ENCODE results near the gene MYOCD. TPM values are rescaled to one million over a fixed set of nuclear protein-coding genes. Genes with fewer than 3 reads are reported as not detected.
"Not testable (repeated sequence)": the region's sequence is repeated elsewhere in the genome, so short reads cannot be mapped to it uniquely, and the experiment has no call there.

Gene MYOCD
- total and polyA plus RNA-seq, 2 donors, result 0.05 to 0.80 TPM

DNA sequence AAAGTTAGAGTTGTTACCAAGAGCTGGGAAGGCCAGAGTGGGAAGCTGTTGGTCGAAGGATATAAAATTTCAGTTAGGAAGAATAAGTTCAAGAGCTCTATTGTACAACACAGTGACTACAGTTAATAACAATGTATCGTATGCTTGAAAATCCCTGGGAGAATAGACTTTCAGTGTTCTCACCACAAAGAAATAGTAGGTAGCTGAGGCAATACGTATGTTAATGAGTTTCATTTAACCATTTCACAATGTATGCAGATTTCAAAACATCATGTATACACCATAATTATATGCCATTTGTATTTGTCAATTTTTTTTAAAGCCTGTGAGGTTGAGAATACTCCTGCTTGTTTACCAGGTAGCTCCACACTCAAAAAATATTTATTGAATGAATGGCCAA lies 41.5 kb upstream of the MYOCD start:
- Histone ChIP-seq H3K36me3 (ENCODE audit: control insufficient read depth in 2 of 2, insufficient read depth in 2 of 2, low read length in 1 of 2) (no peaks in the 10 kb centered on the region), H3K4me3 (ENCODE audit: low read length in 2 of 2) (no peak overlapping the region), H3K27me3 (ENCODE audit: control insufficient read depth in 2 of 2, insufficient read depth in 1 of 2, low read length in 1 of 2) (no peaks in the 10 kb centered on the region), H3K27ac (ENCODE audit: low read depth in 1 of 2, low read length in 1 of 2) (no peak overlapping the region), H3K9me3 (ENCODE audit: control insufficient read depth in 2 of 2, insufficient read depth in 1 of 2, low read length in 1 of 2) (no peaks in the 10 kb centered on the region), H3K4me1 (ENCODE audit: control insufficient read depth in 2 of 2, insufficient read depth in 2 of 2, low read length in 2 of 2) (no peaks in the 10 kb centered on the region)
- WGBS, result 95% methylated on average over 3 of the region's 3 CpGs
- DNase-seq (ENCODE audit: low read depth in 6 of 9, low spot score in 9 of 9), result no peak

GRCh38 chr17:12625092-12625491 lies 40.6 kb upstream of the MYOCD start:
- H3K36me3 ChIP-seq (ENCODE audit: control insufficient read depth in 2 of 2, insufficient read depth in 2 of 2, low read length in 1 of 2), result no peaks in the 10 kb centered on the region
- no peaks in the 10 kb centered on the region for H3K27me3 ChIP-seq (ENCODE audit: control insufficient read depth in 2 of 2, insufficient read depth in 1 of 2, low read length in 1 of 2)
- H3K4me3 ChIP-seq (ENCODE audit: low read length in 2 of 2), result no peak overlapping the region
- no peak overlapping the region for H3K27ac ChIP-seq (ENCODE audit: low read depth in 1 of 2, low read length in 1 of 2)
- no peak for DNase-seq (ENCODE audit: low read depth in 6 of 9, low spot score in 9 of 9)
- no peaks in the 10 kb centered on the region for H3K9me3 ChIP-seq (ENCODE audit: control insufficient read depth in 2 of 2, insufficient read depth in 1 of 2, low read length in 1 of 2)
- 90% methylated on average over 4 of the region's 4 CpGs for WGBS
- H3K4me1 ChIP-seq (ENCODE audit: control insufficient read depth in 2 of 2, insufficient read depth in 2 of 2, low read length in 2 of 2), result no peaks in the 10 kb centered on the region

GRCh38 chr17:12627177-12627629 lies 38.5 kb upstream of the MYOCD start:
- 93% methylated on average over 8 of the region's 8 CpGs for WGBS
- Histone ChIP-seq H3K36me3 (ENCODE audit: control insufficient read depth in 2 of 2, insufficient read depth in 2 of 2, low read length in 1 of 2) (no peaks in the 10 kb centered on the region), H3K9me3 (ENCODE audit: control insufficient read depth in 2 of 2, insufficient read depth in 1 of 2, low read length in 1 of 2) (no peaks in the 10 kb centered on the region), H3K4me3 (ENCODE audit: low read length in 2 of 2) (no peak overlapping the region), H3K4me1 (ENCODE audit: control insufficient read depth in 2 of 2, insufficient read depth in 2 of 2, low read length in 2 of 2) (no peaks in the 10 kb centered on the region), H3K27ac (ENCODE audit: low read depth in 1 of 2, low read length in 1 of 2) (no peak overlapping the region), H3K27me3 (ENCODE audit: control insufficient read depth in 2 of 2, insufficient read depth in 1 of 2, low read length in 1 of 2) (no peaks in the 10 kb centered on the region)
- no peak for DNase-seq (ENCODE audit: low read depth in 6 of 9, low spot score in 9 of 9)

DNA sequence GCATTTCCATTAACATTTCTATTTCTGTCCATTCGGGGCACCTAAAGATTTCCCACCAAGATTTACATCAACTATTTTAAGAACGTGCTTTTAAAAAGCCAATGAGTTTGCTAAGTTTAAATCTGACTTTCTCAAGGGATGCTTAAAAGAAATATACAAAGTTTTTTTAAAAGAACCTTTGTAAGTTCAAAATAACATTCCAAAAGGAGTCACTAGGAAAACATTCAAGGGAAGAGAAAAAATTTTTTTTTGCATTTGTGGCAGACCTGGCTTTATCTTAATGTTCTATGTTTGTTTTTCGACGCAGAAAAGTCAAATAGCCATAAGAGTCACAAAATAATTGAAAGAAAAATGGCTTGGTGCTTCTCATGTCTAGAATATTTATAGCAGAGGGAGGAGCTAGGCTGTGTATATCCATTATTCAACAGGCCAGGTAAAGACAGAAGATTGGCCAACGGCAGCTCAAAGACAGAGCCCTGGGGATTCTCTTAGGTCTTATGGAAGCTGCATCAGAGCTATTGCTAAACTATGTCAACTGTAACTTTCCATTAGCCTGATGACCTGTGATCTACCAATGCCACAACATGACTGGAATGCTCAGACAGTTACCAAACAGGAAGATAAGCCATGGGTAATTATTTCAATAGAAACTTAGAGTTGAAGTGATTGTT lies 37.8 kb upstream of the MYOCD start:
- 92% methylated on average over 5 of the region's 5 CpGs for WGBS
- H3K4me1 ChIP-seq (ENCODE audit: control insufficient read depth in 2 of 2, insufficient read depth in 2 of 2, low read length in 2 of 2), result no peaks in the 10 kb centered on the region
- no peaks in the 10 kb centered on the region for H3K9me3 ChIP-seq (ENCODE audit: control insufficient read depth in 2 of 2, insufficient read depth in 1 of 2, low read length in 1 of 2)
- no peak overlapping the region for H3K27ac ChIP-seq (ENCODE audit: low read depth in 1 of 2, low read length in 1 of 2)
- DNase-seq (ENCODE audit: low read depth in 6 of 9, low spot score in 9 of 9), result no peak
- H3K27me3 ChIP-seq (ENCODE audit: control insufficient read depth in 2 of 2, insufficient read depth in 1 of 2, low read length in 1 of 2), result no peaks in the 10 kb centered on the region
- no peak overlapping the region for H3K4me3 ChIP-seq (ENCODE audit: low read length in 2 of 2)
- H3K36me3 ChIP-seq (ENCODE audit: control insufficient read depth in 2 of 2, insufficient read depth in 2 of 2, low read length in 1 of 2), result no peaks in the 10 kb centered on the region

DNA sequence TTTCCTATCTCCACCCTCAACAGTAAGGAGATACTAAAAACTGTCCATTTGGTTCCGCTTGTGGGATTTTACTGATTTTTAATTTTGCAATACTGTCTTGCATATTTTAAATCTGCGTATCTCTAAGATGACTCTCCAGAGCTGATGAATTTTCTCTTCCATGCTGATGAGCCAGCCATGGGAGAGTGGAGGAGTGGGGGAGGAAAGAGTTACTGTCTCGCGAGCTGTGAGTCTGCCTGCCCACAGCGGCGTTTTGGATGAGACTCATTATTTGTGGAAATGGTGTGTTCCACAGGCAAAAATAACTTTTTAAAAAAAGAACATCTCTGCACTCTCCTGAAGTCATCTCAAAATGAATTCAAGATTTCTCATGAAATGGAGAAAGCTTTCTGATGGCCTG lies 34.6 kb upstream of the MYOCD start:
- Histone ChIP-seq H3K4me3 (ENCODE audit: low read length in 2 of 2) (no peak overlapping the region), H3K4me1 (ENCODE audit: control insufficient read depth in 2 of 2, insufficient read depth in 2 of 2, low read length in 2 of 2) (no peaks in the 10 kb centered on the region), H3K27me3 (ENCODE audit: control insufficient read depth in 2 of 2, insufficient read depth in 1 of 2, low read length in 1 of 2) (no peaks in the 10 kb centered on the region), H3K27ac (ENCODE audit: low read depth in 1 of 2, low read length in 1 of 2) (no peak overlapping the region), H3K9me3 (ENCODE audit: control insufficient read depth in 2 of 2, insufficient read depth in 1 of 2, low read length in 1 of 2) (no peaks in the 10 kb centered on the region), H3K36me3 (ENCODE audit: control insufficient read depth in 2 of 2, insufficient read depth in 2 of 2, low read length in 1 of 2) (no peaks in the 10 kb centered on the region)
- 91% methylated on average over 6 of the region's 6 CpGs for WGBS
- DNase-seq (ENCODE audit: low read depth in 6 of 9, low spot score in 9 of 9), result no peak

DNA sequence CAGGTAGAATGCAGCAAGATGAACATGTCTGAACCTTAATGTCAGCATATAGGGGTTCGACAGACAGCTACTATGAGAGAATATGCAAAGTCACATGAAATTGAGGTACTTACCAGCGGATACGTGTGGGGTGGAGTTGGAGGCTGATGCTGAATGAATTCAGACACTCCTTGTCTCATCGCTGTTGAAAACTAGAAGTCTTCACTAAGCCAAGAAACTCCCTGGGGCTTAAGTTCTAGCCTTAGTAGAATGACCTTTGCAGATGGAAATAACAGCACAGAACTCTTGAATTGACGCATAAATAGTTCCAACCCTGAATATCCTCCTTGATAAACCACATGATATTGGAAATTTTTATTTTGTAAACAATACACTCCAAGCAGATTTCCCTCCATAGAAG lies 32.9 kb upstream of the MYOCD start:
- Histone ChIP-seq H3K27ac (ENCODE audit: low read depth in 1 of 2, low read length in 1 of 2) (no peak overlapping the region), H3K4me3 (ENCODE audit: low read length in 2 of 2) (no peak overlapping the region), H3K4me1 (ENCODE audit: control insufficient read depth in 2 of 2, insufficient read depth in 2 of 2, low read length in 2 of 2) (no peaks in the 10 kb centered on the region), H3K9me3 (ENCODE audit: control insufficient read depth in 2 of 2, insufficient read depth in 1 of 2, low read length in 1 of 2) (no peaks in the 10 kb centered on the region), H3K27me3 (ENCODE audit: control insufficient read depth in 2 of 2, insufficient read depth in 1 of 2, low read length in 1 of 2) (no peaks in the 10 kb centered on the region), H3K36me3 (ENCODE audit: control insufficient read depth in 2 of 2, insufficient read depth in 2 of 2, low read length in 1 of 2) (no peaks in the 10 kb centered on the region)
- WGBS, result 93% methylated on average over 5 of the region's 5 CpGs
- no peak for DNase-seq (ENCODE audit: low read depth in 6 of 9, low spot score in 9 of 9)

DNA sequence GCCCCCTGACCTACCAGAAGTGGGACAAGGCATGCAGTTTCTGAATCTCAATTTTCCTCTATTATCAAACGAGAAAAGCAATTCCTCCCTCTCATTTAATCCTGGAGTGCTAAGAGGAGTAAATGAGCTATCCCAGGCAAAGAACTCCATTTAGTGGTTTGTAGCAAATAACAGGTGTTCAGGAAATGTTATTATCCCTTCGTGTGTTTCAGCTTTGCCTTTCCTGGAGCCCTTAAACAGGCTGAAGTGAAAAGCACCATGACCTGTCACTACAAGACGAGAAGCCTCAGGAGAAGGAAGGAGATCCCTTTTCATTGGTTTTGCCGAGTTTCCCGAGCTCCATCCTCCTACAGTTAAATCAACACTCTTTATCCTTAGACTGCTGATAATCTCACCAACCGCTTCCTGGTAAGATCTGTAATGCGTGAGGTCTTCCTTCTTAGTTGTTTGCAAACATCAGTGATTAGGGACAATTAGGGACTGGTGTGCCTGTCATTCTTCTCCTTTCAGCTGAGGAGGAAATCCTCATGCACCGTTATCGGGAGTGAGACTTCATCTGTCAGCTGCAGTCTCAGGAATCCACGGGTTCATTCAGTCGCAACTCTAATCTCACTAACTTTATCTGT lies 30.8 kb upstream of the MYOCD start:
- Histone ChIP-seq H3K4me1 (ENCODE audit: control insufficient read depth in 2 of 2, insufficient read depth in 2 of 2, low read length in 2 of 2) (no peaks in the 10 kb centered on the region), H3K4me3 (ENCODE audit: low read length in 2 of 2) (no peak overlapping the region), H3K27me3 (ENCODE audit: control insufficient read depth in 2 of 2, insufficient read depth in 1 of 2, low read length in 1 of 2) (no peaks in the 10 kb centered on the region), H3K36me3 (ENCODE audit: control insufficient read depth in 2 of 2, insufficient read depth in 2 of 2, low read length in 1 of 2) (no peaks in the 10 kb centered on the region), H3K9me3 (ENCODE audit: control insufficient read depth in 2 of 2, insufficient read depth in 1 of 2, low read length in 1 of 2) (no peaks in the 10 kb centered on the region), H3K27ac (ENCODE audit: low read depth in 1 of 2, low read length in 1 of 2) (no peak overlapping the region)
- DNase-seq (ENCODE audit: low read depth in 6 of 9, low spot score in 9 of 9), result no peak
- WGBS, result 13% methylated on average over 11 of the region's 11 CpGs

- H3K27me3 ChIP-seq (ENCODE audit: control insufficient read depth in 2 of 2, insufficient read depth in 1 of 2, low read length in 1 of 2); H3K9me3 ChIP-seq (ENCODE audit: control insufficient read depth in 2 of 2, insufficient read depth in 1 of 2, low read length in 1 of 2); H3K27ac ChIP-seq (ENCODE audit: low read depth in 1 of 2, low read length in 1 of 2); DNase-seq (ENCODE audit: low read depth in 6 of 9, low spot score in 9 of 9); H3K36me3 ChIP-seq (ENCODE audit: control insufficient read depth in 2 of 2, insufficient read depth in 2 of 2, low read length in 1 of 2); H3K4me3 ChIP-seq (ENCODE audit: low read length in 2 of 2); H3K4me1 ChIP-seq (ENCODE audit: control insufficient read depth in 2 of 2, insufficient read depth in 2 of 2, low read length in 2 of 2): not testable (repeated sequence)
- 96% methylated on average over 6 of the region's 6 CpGs for WGBS
Observed at GRCh38 chr17:12635996-12636395, 29.7 kb upstream of the MYOCD start.

DNA sequence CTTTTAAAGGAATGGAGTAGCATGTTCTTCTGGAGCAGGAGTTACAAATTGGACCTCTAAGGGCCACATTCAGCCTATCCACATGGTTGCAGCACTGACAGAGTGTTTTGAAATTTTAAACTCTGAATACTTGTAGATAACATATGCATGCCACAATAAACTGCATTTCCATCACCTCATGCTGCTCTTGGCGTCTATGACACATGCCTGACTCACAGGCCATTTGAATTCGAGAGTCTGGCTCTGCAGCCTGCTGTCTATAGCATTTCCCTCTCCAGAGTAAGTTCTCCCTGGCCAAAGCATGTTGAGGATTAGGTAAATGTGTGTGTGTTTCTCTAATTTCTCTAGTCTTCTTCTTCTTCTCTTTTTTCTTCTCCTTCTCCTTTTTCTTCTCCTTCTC lies 28.7 kb upstream of the MYOCD start:
- DNase-seq (ENCODE audit: low read depth in 6 of 9, low spot score in 9 of 9), result no peak
- no peak overlapping the region for H3K4me3 ChIP-seq (ENCODE audit: low read length in 2 of 2)
- no peaks in the 10 kb centered on the region for H3K4me1 ChIP-seq (ENCODE audit: control insufficient read depth in 2 of 2, insufficient read depth in 2 of 2, low read length in 2 of 2)
- H3K27me3 ChIP-seq (ENCODE audit: control insufficient read depth in 2 of 2, insufficient read depth in 1 of 2, low read length in 1 of 2), result no peaks in the 10 kb centered on the region
- no peaks in the 10 kb centered on the region for H3K36me3 ChIP-seq (ENCODE audit: control insufficient read depth in 2 of 2, insufficient read depth in 2 of 2, low read length in 1 of 2)
- WGBS, result 51% methylated on average over 2 of the region's 2 CpGs
- no peak overlapping the region for H3K27ac ChIP-seq (ENCODE audit: low read depth in 1 of 2, low read length in 1 of 2)
- H3K9me3 ChIP-seq (ENCODE audit: control insufficient read depth in 2 of 2, insufficient read depth in 1 of 2, low read length in 1 of 2), result no peaks in the 10 kb centered on the region

All from thymus (tissue), 11 donors.